Neuronal stem cell (in vitro differentiated cells): ENCODE data around the gene ENTHD1.

Experiments used
- DNase-seq: peaks from one replicate; pipeline ENCODE4 v3.0.0-alpha.2; 2013; ENCODE audit warnings: low spot score
- H2AFZ ChIP-seq: one replicate; pipeline ENCODE4 v1.6.1; 2013; ENCODE audit warnings: mild to moderate bottlenecking, low read length, inconsistent platforms
- H2AK5ac ChIP-seq: 2 replicates; pipeline ENCODE4 v1.6.1; 2013; ENCODE audit warnings: low read depth, mild to moderate bottlenecking, inconsistent platforms, low read length, moderate library complexity, mixed read lengths
- H2BK120ac ChIP-seq: 2 replicates; pipeline ENCODE4 v1.6.1; 2013; ENCODE audit warnings: low read depth, mild to moderate bottlenecking, inconsistent platforms, low read length, moderate library complexity, mixed read lengths
- H2BK12ac ChIP-seq: one replicate; pipeline ENCODE4 v1.6.1; 2013; ENCODE audit warnings: low read length, inconsistent platforms
- H2BK15ac ChIP-seq: 2 replicates; pipeline ENCODE4 v1.6.1; 2013; ENCODE audit warnings: mild to moderate bottlenecking, low read length, inconsistent platforms, mixed read lengths
- H2BK5ac ChIP-seq: one replicate; pipeline ENCODE4 v1.6.1; 2013; ENCODE audit warnings: inconsistent platforms, mild to moderate bottlenecking, low read length, moderate library complexity
- H3K14ac ChIP-seq: one replicate; pipeline ENCODE4 v1.6.1; 2013; ENCODE audit warnings: low read length, inconsistent platforms
- H3K18ac ChIP-seq: 2 replicates; pipeline ENCODE4 v1.6.1; 2013; ENCODE audit warnings: low read length, inconsistent platforms
- H3K23ac ChIP-seq: 2 replicates; pipeline ENCODE4 v1.6.1; 2013; ENCODE audit warnings: low read depth, mild to moderate bottlenecking, mixed read lengths, low read length, inconsistent platforms; ENCODE audit not compliant: poor library complexity
- H3K27ac ChIP-seq: replicated peaks from 3 replicates; pipeline ENCODE4 v1.5.1; 2013; ENCODE audit warnings: low read length, inconsistent platforms
- H3K27me3 ChIP-seq, 3 experiments: 2 replicates each; pipeline ENCODE4 v1.6.1; 2013; ENCODE audit warnings: low read length in 3 of 3, mild to moderate bottlenecking in 2 of 3, inconsistent platforms in 1 of 3, low read depth in 1 of 3, mixed read lengths in 1 of 3, moderate library complexity in 1 of 3; ENCODE audit not compliant: control insufficient read depth in 3 of 3, insufficient read depth in 3 of 3
- H3K36me3 ChIP-seq, 2 donors: replicated peaks in 1 of 2; 2 replicates each; pipeline ENCODE4 v1.6.1; 2013; ENCODE audit warnings: low read length in 2 of 2; ENCODE audit not compliant: control insufficient read depth in 2 of 2, insufficient read depth in 2 of 2
- H3K4ac ChIP-seq: 2 replicates; pipeline ENCODE4 v1.6.1; 2013; ENCODE audit warnings: inconsistent platforms, mild to moderate bottlenecking, low read length, moderate library complexity
- H3K4me1 ChIP-seq, 2 donors: 1 replicate in 1 of 2; 2 replicates in 1 of 2; pipeline ENCODE4 v1.6.1; 2013; ENCODE audit warnings: low read length in 2 of 2, low read depth in 1 of 2; ENCODE audit not compliant: control insufficient read depth in 2 of 2, insufficient read depth in 1 of 2
- H3K4me2 ChIP-seq: one replicate; pipeline ENCODE4 v1.6.1; 2013; ENCODE audit warnings: mild to moderate bottlenecking, low read length, inconsistent platforms; ENCODE audit not compliant: insufficient read depth, poor library complexity, severe bottlenecking
- H3K4me3 ChIP-seq, 2 donors: 2 replicates each; pipeline ENCODE4 v1.5.1; 2013; ENCODE audit warnings: low read length in 2 of 2, mild to moderate bottlenecking in 2 of 2, inconsistent platforms in 1 of 2, moderate library complexity in 1 of 2
- H3K79me1 ChIP-seq: one replicate; pipeline ENCODE4 v1.6.1; 2013; ENCODE audit warnings: low read depth, mild to moderate bottlenecking, inconsistent platforms, low read length, moderate library complexity
- H3K9ac ChIP-seq: one replicate; pipeline ENCODE4 v1.6.1; 2013; ENCODE audit warnings: mild to moderate bottlenecking, low read depth, low read length, inconsistent platforms; ENCODE audit not compliant: poor library complexity
- H3K9me3 ChIP-seq, 2 donors: replicated peaks in 1 of 2; 2 replicates each; pipeline versions ENCODE3 to v1.6.1; 2013; ENCODE audit warnings: low read length in 2 of 2, mild to moderate bottlenecking in 2 of 2, inconsistent platforms in 1 of 2, low read depth in 1 of 2, mixed read lengths in 1 of 2, moderate library complexity in 1 of 2; ENCODE audit not compliant: control insufficient read depth in 2 of 2, insufficient read depth in 1 of 2
- H4K8ac ChIP-seq: one replicate; pipeline ENCODE4 v1.6.1; 2013; ENCODE audit warnings: low read depth, mild to moderate bottlenecking, inconsistent platforms, low read length, moderate library complexity
- H4K91ac ChIP-seq: one replicate; pipeline ENCODE4 v1.6.1; 2013; ENCODE audit warnings: low read length, low read depth, mild to moderate bottlenecking, inconsistent platforms; ENCODE audit not compliant: poor library complexity
- WGBS, 2 donors: extraction: QIAGEN DNeasy Blood & Tissue Kit; methylation state at CpG; one replicate each; pipeline ENCODE4 v1.1.7; 2013; ENCODE audit warnings: missing lambda C conversion rate in 2 of 2, mixed read lengths in 1 of 2; ENCODE audit not compliant: insufficient read length in 2 of 2, insufficient replicate concordance in 1 of 2; ENCODE audit errors: extremely low coverage in 2 of 2; 5-methylcytosine and 5-hydroxymethylcytosine counted together

The ENTHD1 gene

GRCh38 chr22:39825661-39826102 is 67.9 kb downstream of the ENTHD1 start:
- H3K27me3 ChIP-seq: no peaks in the 10 kb centered on the region
- no peak overlapping the region for H3K4me3 ChIP-seq
- H2AK5ac ChIP-seq: no peak overlapping the region
- no peak for DNase-seq
- no peak overlapping the region for H4K8ac ChIP-seq
- no peak overlapping the region for H4K91ac ChIP-seq
- no peaks in the 10 kb centered on the region for H3K9me3 ChIP-seq
- no peak overlapping the region for H2BK15ac ChIP-seq
- no peaks in the 10 kb centered on the region for H3K36me3 ChIP-seq
- no peak overlapping the region for H2BK5ac ChIP-seq
- no peak overlapping the region for H3K9ac ChIP-seq
- H2AFZ ChIP-seq: no peak overlapping the region
- H3K18ac ChIP-seq: no peak overlapping the region
- H2BK120ac ChIP-seq: no peak overlapping the region
- no peaks in the 10 kb centered on the region for H3K4me1 ChIP-seq
- no peaks in the 10 kb centered on the region for H3K79me1 ChIP-seq
- H3K14ac ChIP-seq: no peak overlapping the region
- no peak overlapping the region for H3K23ac ChIP-seq
- H3K4ac ChIP-seq: no peak overlapping the region
- H2BK12ac ChIP-seq: no peak overlapping the region
- H3K4me2 ChIP-seq: no peak overlapping the region
- no peak overlapping the region for H3K27ac ChIP-seq
- no CpG with 5 or more reads among the region's 3 CpGs for WGBS, 2 donors

GRCh38 chr22:39821008-39821407 is 72.6 kb downstream of the ENTHD1 start:
- no peak overlapping the region for H3K18ac ChIP-seq
- no peak overlapping the region for H3K23ac ChIP-seq
- no peak overlapping the region for H2BK12ac ChIP-seq
- no peak overlapping the region for H3K9ac ChIP-seq
- DNase-seq: no peak
- H3K4me2 ChIP-seq: no peak overlapping the region
- H3K27ac ChIP-seq: no peak overlapping the region
- H3K4me3 ChIP-seq: no peak overlapping the region
- H2AK5ac ChIP-seq: no peak overlapping the region
- H2BK120ac ChIP-seq: no peak overlapping the region
- H2AFZ ChIP-seq: no peak overlapping the region
- no peaks in the 10 kb centered on the region for H3K79me1 ChIP-seq
- no peak overlapping the region for H3K14ac ChIP-seq
- H3K36me3 ChIP-seq: no peaks in the 10 kb centered on the region
- H3K4me1 ChIP-seq: peaks cover 0 to 2% of the 10 kb centered on the region in 2 donors
- H2BK5ac ChIP-seq: no peak overlapping the region
- H3K27me3 ChIP-seq: no peaks in the 10 kb centered on the region
- no CpG with 5 or more reads among the region's 3 CpGs for WGBS, 2 donors
- no peak overlapping the region for H4K8ac ChIP-seq
- no peaks in the 10 kb centered on the region for H3K9me3 ChIP-seq
- no peak overlapping the region for H2BK15ac ChIP-seq
- H3K4ac ChIP-seq: no peak overlapping the region
- H4K91ac ChIP-seq: no peak overlapping the region

GRCh38 chr22:39820256-39820655 is 73.3 kb downstream of the ENTHD1 start:
- H3K27me3 ChIP-seq: no peaks in the 10 kb centered on the region
- no peaks in the 10 kb centered on the region for H3K36me3 ChIP-seq
- no peak overlapping the region for H3K4me2 ChIP-seq
- no peak for DNase-seq
- H4K8ac ChIP-seq: no peak overlapping the region
- no CpG with 5 or more reads among the region's 4 CpGs for WGBS, 2 donors
- H3K9ac ChIP-seq: no peak overlapping the region
- H2BK5ac ChIP-seq: no peak overlapping the region
- no peak overlapping the region for H2AFZ ChIP-seq
- no peaks in the 10 kb centered on the region for H3K79me1 ChIP-seq
- no peak overlapping the region for H3K23ac ChIP-seq
- H3K4me1 ChIP-seq: peaks cover 0 to 2% of the 10 kb centered on the region in 2 donors
- no peak overlapping the region for H3K4me3 ChIP-seq
- H3K18ac ChIP-seq: no peak overlapping the region
- no peak overlapping the region for H3K27ac ChIP-seq
- H4K91ac ChIP-seq: no peak overlapping the region
- no peak overlapping the region for H2AK5ac ChIP-seq
- no peaks in the 10 kb centered on the region for H3K9me3 ChIP-seq
- H3K14ac ChIP-seq: no peak overlapping the region
- H2BK12ac ChIP-seq: no peak overlapping the region
- no peak overlapping the region for H3K4ac ChIP-seq
- no peak overlapping the region for H2BK120ac ChIP-seq
- no peak overlapping the region for H2BK15ac ChIP-seq

- Histone ChIP-seq H3K9me3 (no peaks in the 10 kb centered on the region), H3K79me1 (no peaks in the 10 kb centered on the region), H2AFZ (no peak overlapping the region), H4K91ac (no peak overlapping the region), H2BK12ac (no peak overlapping the region), H3K36me3 (no peaks in the 10 kb centered on the region), H2BK120ac (no peak overlapping the region), H3K23ac (no peak overlapping the region), H3K14ac (no peak overlapping the region), H3K27me3 (no peaks in the 10 kb centered on the region), H2BK15ac (no peak overlapping the region), H2BK5ac (no peak overlapping the region), H3K4me3 (no peak overlapping the region), H3K9ac (no peak overlapping the region), H4K8ac (no peak overlapping the region), H2AK5ac (no peak overlapping the region), H3K18ac (no peak overlapping the region), H3K4ac (no peak overlapping the region), H3K27ac (no peak overlapping the region), H3K4me2 (no peak overlapping the region), H3K4me1 (peaks cover 0 to 2% of the 10 kb centered on the region in 2 donors)
- no peak for DNase-seq
- no CpG with 5 or more reads among the region's 2 CpGs for WGBS, 2 donors
Observed at GRCh38 chr22:39819429-39819828, 74.1 kb downstream of the ENTHD1 start.
